Spleen (tissue), 7 donors: ENCODE data around the gene KCNAB2.

Experiments used
- POLR2A ChIP-seq, 3 donors: fragments of 450-650 bp; IDR thresholded peaks; one replicate each; pipeline ENCODE4 v1.5.1; 2017; ENCODE audit warnings: antibody characterized with exemption in 3 of 3, mild to moderate bottlenecking in 1 of 3
- POLR2AphosphoS5 ChIP-seq, 3 donors: sonication (generic); formaldehyde crosslinking; IDR thresholded peaks; one replicate each; pipeline ENCODE4 v1.5.1; 2017; ENCODE audit warnings: antibody characterized with exemption in 3 of 3
- TF ChIP-seq, protein P1 (sequence below), 11 experiments: fragments of 200-600 bp in 7 of 11; fragments of 450-650 bp in 4 of 11; sonication (generic) in 4 of 11; IDR thresholded peaks in 8 of 11; conservative IDR thresholded peaks in 3 of 11; 1 replicate in 7 of 11; 2 replicates in 4 of 11; pipeline versions ENCODE4 v1.4.0 to v1.8.0; 2016 to 2021; ENCODE audit warnings: antibody characterized with exemption in 11 of 11, inconsistent platforms in 4 of 11, mild to moderate bottlenecking in 1 of 11
- donor health status: DM: no; HTN: no; CAD: no; lungs with moderate emphysema.
- donor health status: DM: no; HTN: no; CAD: no.
- donor health status: DM: no; HTN: no; CAD: no.

DNA sequence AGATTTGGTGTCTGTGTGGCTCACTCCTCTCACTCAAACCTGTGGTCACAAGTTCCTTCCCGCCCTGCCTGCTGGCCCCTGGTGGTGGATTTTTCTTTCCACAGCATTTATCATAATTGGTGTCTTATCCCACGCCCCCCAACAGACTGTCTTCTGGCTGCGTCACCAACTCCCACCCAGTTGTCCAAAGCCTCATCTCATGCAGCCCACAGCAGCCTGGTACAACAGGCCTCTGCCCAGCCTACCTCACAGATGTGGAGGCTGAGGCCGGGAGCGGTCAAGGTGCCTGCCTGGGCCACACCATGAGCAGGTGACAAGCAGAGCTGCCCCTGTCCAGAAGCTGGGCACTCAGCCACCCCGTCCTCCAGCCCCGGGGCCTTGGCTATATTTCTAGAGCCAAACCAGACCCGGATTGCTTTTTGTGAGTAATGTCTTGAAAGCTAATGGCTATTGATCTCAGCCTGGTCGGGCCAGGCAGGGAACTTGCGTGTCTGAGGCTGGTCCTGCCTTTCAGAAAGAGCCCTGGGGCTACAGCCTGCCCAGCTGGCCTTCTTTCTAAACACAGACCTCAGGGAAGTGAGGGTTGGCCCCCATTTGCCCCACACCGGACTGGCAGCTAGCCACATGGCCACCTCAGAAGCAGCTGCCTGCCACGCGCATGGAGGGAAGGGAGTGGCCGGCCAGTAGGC, 2.6 kb downstream of the KCNAB2 start:
- TF ChIP-seq, protein P1, sequence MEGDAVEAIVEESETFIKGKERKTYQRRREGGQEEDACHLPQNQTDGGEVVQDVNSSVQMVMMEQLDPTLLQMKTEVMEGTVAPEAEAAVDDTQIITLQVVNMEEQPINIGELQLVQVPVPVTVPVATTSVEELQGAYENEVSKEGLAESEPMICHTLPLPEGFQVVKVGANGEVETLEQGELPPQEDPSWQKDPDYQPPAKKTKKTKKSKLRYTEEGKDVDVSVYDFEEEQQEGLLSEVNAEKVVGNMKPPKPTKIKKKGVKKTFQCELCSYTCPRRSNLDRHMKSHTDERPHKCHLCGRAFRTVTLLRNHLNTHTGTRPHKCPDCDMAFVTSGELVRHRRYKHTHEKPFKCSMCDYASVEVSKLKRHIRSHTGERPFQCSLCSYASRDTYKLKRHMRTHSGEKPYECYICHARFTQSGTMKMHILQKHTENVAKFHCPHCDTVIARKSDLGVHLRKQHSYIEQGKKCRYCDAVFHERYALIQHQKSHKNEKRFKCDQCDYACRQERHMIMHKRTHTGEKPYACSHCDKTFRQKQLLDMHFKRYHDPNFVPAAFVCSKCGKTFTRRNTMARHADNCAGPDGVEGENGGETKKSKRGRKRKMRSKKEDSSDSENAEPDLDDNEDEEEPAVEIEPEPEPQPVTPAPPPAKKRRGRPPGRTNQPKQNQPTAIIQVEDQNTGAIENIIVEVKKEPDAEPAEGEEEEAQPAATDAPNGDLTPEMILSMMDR (IDR thresholded peaks at IDR 0.05 in 8 of 11, conservative IDR thresholded peaks at IDR 0.05 in 3 of 11), result no peak
- TF ChIP-seq POLR2AphosphoS5 (IDR thresholded peaks at IDR 0.05) (no peak), POLR2A (IDR thresholded peaks at IDR 0.05) (no peak)
